Measurements from ENCODE around the gene ARHGAP30. TPM values are rescaled to one million over a fixed set of nuclear protein-coding genes. Genes with fewer than 3 reads are reported as not detected.
"Not testable (repeated sequence)": the region's sequence is repeated elsewhere in the genome, so short reads cannot be mapped to it uniquely, and the experiment has no call there.

ARHGAP30 gene
- polyA plus RNA-seq, 3 donors: 2.1 to 2.5 (median 2.2) TPM

DNA sequence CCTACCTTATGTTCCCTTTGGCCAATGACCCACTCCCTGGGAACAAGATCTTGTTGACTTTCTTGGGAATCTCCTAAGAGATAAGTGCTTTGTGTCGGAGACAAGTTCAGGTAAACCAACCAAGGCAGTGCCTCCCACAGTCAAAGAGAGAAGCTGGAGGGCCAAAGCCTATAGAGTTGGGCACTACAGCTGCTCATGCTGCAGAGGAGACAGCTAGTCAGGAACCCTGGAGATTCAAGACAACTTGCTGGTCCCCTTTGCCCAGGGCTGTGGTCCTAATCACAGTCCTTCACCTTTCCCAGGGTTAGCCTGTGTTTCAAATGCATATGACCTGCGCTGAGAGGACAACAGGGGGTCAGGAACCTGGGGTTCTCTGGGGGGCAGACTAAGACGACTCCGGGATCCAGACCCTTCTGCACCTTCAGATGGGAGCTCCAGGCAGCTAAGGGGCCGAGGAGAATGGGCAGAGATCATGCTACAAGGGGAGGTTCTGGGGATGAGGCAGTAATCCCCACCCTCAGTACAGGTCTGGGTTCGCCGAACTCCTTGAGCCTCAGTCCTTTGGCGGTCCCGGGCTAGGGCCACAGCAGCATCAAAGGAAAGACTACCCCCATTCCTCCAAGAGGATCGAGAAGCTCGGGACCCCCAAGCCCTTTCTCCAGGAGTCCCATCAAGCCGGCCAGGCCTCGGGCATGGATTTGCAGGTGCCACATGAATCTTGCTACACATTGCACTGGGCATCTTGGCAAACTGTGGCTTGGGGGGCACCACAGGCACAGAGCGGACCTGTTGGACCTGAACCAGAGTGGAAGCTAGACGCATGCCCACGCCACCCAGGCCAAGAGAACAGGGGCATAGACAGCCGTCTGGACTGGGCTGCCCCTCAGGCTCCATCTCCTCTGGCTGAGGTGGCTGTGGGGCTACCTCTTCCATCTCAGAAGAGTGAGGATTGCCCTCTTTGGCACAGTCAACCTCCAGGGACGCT is 22.0 kb downstream of the ARHGAP30 start:
- DNase-seq (ENCODE audit: extremely low read depth in 1 of 11, low read depth in 9 of 11, low spot score in 4 of 11): no peak

DNA sequence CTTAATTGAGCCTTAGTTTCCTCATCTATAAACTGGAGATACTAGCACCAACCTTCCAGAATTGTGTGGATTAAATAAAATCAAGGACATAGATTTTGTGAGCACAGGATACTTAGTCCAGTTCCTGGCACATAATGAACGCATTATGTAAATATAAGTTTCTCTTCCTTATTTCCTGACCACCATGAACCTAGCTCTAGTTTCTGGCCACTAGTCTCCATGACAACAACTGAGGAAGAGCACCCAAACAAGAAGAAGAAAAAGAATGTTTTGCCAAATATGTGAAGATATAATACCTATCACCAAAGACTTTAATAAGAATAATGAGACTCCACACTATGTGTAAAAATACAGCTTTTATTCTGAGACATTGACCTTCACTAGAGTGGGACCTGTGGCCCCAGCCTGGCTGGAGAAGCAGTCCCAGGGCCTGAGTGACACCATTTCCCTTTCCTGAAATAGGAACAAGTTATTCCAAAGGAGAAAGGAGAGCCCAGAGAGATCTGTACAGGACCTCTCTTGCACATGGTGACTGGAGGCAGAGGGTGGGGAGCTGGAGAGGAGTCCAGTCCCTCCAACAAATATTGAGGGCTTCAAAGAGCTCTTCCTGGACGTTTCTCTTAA is 23.0 kb downstream of the ARHGAP30 start:
- no peak for DNase-seq (ENCODE audit: extremely low read depth in 1 of 11, low read depth in 9 of 11, low spot score in 4 of 11)

DNA sequence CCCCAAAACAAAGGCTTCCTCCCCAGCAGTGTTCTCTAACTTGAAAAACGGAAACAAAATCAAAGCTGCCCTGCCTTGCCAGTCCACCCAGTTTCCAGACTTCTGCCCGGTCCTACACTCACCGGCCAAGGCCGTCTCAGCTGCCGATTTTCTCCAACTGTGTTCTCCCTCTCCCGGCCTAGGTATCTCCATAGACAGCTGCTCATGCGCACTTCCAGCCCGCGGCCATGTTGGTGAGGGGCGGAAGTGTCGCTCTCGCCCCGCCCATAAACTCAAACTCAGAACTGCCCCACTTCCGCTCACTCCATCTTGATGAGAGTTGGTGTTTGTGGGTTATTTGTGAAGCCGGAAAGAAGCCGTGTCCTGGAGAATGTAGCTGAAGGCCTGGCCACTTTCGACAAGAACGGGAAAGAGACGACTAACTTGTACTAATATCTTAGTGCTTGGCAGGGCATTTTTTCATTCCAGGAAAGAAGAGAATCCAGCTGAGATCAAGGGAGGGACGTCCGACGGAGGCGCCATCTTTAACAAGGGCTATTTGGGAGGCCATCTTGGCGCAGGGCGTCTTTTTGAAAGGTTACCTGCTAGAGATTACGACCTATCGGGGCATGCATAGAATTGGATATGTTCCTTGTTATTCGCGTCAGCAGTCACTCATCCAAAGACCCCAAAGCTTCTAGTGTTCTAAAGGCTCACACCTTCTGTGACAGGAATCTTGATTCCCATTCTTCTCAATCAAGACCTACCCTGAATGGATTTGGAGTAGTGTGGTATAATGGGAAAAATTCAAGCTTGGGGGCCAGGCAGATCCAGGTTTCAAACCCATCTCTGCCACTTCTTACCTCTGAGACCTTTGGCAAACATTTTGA is 23.7 kb downstream of the ARHGAP30 start, which contains the start of gene USF1:
Gene USF1 (minus strand): TSS at position 242 of the 869 bp plus-strand sequence. CDS start 2,702 bp downstream, outside the sequence.
- peak; percentile 88 to 99 (median 95) for DNase-seq (ENCODE audit: extremely low read depth in 1 of 11, low read depth in 9 of 11, low spot score in 4 of 11)

DNA sequence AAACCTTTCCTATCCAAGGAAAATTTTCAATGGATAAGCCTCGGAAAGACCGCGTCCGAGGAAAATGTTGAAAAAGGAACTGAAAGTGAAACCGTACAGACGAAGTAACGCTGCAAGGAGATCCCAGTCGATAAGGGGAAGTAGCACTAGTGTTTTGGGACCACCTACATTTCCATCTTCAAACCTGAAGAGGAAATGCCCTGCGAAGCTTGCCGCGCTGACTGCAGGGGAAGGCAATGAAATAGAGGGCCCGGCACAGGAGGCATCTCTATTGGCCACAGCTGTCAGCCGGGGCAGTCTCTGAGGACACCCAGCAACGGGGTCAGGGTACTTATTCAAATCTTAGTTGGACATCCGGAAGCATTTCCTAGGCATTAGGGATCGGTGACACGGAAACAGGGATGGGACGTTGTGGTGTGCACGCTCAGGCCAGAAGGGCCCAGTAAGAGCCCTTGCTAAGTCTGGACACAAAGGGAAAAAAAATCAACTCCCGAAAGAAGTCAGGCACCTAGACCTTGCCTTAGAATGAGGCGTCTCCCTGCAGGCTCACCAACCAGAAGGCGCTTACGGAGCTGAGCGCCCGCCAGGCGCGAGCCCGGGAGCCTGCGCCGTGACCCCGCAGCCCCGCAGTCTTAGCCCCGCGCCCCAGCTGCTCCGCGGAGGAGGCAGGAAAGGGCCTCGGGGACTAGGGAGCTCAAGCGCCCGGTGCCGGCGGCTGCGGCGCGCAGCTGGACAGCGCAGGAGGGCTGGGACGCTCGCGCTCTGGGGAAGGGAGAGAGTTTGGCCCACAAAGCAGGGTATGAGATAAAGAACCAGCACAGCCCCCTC is 24.6 kb downstream of the ARHGAP30 start:
- DNase-seq (ENCODE audit: extremely low read depth in 1 of 11, low read depth in 9 of 11, low spot score in 4 of 11): peak in 7 of 11 donors; percentile 51 to 59 (median 54)

DNA sequence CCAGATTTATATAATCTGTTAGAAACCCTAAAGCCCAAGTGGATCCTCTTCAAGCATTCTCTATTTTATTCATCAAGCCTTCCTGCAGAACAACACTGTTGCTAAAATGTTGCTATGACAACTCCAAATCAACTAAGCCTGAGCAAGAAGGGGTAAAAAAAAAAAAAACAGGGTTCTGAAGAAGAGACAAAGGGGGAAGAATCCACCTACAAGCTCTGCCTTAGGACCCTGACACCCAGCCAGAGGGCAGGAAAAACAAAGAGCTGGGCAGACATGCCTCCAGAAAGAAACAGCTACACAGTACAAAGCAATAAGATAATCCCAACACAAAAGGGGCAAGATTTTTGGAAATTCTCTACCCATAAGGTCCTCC is 25.2 kb downstream of the ARHGAP30 start:
- DNase-seq (ENCODE audit: extremely low read depth in 1 of 11, low read depth in 9 of 11, low spot score in 4 of 11): no peak

DNA sequence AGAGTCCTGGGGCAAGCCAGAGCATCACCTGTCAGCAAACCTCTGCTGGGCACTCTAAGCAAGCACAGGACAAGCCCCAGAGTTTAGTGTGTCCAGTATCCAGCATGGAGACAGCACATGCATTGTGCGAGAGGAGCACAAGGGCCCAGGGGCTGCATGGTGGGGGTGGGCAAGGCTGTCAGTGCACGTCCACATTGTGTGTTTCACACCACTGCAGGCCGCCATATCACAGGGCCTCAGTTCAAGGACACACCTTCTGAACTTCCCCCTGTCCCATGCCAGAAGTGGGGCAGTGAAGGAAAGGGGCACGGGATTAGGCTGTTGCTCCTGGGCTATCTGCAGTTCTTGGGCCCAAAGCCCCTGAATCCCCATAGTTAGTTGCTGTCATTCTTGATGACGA is 30.1 kb downstream of the ARHGAP30 start:
- DNase-seq (ENCODE audit: extremely low read depth in 1 of 11, low read depth in 9 of 11, low spot score in 4 of 11): no peak

DNA sequence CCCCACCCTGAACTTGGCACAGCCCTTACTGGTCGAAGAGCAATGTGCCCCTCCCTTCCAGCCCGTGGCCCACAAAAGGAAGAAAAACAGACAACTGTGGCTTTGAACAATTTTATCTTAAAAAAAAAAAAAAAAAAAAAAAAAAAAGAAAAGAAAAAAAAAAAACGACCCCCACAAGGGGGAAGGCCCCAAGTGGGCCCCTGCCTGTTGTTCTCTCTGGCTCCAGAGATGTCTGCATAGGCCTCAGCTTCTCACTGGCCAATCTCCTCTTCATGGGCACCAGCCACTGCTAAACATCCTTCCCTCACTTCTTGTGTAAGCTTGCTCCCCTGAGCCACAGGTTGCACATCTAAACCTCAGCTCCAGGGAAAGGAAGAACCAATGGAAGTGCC is 30.5 kb downstream of the ARHGAP30 start:
- no peak for DNase-seq (ENCODE audit: extremely low read depth in 1 of 11, low read depth in 9 of 11, low spot score in 4 of 11)

DNA sequence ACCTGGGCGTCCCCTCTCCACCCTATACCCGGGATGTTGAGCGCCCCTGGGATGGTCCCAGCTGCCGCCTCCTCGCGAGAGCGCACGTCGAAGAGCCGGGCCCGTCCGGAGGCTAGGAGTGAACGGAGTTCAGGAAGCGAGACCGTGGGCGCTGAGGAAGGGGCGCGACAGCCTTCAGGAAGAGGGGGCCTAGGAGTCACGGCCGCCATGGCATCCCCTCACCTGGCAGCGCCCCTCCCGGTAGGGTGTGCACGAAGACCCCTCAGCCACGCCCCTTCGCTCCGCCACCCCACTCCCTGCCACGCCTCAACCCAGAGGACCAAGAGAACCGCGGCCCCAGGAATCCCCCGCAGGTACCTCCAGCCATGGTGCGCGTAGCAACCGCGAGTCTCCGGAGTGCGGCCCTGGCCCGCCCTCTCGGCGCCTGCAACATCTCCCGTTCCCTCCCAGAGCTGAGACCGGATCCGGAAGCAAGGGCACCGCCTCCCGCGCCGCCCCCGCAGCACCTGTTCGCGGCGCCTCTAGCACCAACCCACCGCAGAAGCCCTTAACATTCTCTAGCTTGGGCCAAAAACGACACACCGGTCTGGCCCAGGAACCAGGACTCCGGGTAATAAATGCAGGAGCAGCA is 31.1 kb downstream of the ARHGAP30 start, which contains the start of gene TSTD1:
Gene TSTD1 (minus strand): TSS at position 442 of the 631 bp plus-strand sequence. CDS start 75 bp downstream, at position 367.
- DNase-seq (ENCODE audit: extremely low read depth in 1 of 11, low read depth in 9 of 11, low spot score in 4 of 11): peak in 4 of 11 donors; percentile 41 to 57 (median 45)

DNA sequence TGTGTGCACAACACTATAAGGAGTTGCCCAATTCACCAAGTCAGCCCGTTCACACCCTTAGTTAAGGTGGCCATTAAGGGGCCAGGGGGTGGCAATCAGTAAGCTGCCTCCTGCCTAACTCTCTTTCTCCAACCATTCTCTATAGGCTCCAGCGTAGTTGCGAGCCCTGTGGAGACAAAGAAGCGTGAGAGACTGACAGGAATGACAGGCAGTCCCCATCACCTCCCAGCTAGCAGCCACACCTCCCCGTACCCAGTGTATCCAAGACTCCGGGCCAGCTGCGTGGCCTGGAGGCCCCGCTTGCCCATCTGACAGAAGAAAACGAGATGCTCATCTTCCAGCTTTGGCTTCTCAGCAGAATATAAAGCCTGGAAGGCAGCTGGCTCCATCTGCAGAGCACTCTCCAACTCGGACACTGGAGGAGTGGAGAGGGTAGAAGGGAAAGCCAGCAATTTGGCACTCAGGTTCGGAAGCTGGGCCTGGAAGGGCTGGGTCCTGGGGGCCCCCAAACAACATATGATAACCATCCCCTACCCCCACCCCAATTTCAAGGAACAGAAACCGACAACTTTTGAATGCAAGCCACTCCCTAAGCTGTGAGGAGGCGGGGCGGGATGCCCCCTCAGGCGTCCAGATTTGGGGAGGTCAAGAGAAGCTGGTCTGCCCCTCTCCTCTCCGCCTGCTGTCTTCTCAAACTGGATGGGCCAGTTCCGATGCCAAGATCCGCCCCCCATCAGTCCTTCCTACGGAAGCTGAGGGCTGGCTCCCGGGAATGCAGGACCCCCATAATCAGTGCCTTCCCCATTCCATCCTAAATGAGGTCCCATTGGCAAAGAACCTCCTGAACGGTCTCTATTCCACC is 31.8 kb downstream of the ARHGAP30 start:
- DNase-seq (ENCODE audit: extremely low read depth in 1 of 11, low read depth in 9 of 11, low spot score in 4 of 11): no peak

DNA sequence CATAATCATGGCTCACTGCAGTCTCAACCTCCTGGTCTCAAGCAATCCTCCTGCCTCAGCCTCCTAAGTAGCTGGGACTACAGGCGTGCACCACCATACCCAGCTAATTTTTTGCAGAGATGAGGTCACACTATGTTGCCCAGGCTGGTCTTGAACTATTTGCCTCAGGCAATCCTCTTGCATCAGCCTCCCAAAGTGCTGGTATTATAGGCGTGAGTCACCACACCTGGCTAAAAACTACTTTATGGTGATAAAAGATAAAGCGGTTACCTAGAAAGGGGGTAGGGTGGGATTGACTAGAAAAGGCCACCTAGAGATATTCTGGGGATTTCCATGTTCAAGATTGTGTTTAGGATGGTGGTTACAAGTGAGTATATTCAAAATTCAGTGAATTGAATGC is 35.9 kb downstream of the ARHGAP30 start:
- no peak for DNase-seq (ENCODE audit: extremely low read depth in 1 of 11, low read depth in 9 of 11, low spot score in 4 of 11)

DNA sequence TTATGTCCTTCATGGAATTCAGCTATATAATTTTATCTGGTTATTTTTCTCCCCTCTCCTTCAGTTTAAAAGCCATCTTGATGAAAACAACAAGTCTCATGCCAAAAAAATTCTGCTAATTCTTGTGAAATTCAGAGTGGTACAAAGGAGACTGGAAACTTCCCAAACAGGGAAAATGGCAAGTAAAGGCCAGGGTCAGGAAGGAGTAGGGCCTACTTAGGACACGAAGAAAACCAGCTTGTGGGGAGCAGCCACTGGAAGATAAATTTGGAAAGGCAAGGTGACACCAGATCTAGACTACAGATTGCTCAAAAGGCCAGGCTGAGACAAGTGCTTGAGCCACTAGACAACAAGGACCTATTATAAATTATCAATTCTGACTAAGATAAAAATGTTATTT is 37.3 kb downstream of the ARHGAP30 start:
- no peak for DNase-seq (ENCODE audit: extremely low read depth in 1 of 11, low read depth in 9 of 11, low spot score in 4 of 11)

DNA sequence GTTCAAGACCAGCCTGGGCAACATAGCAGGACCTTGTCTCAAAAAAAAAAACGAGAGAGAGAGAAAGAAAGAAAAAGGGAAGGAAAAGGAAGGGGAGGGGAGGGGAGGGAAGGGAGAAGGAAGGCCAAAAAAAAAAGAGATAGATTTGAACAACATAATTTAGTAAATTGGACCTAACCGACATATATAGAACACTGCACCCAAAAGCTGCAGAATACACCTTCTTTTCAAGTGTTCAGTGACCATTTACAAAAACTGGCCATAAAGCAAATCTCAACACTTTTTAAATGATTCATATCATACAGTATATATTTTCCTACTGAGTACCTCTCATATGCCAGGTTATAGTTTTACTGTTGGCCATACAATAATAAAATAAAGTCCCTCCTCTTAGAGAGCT is 37.8 kb downstream of the ARHGAP30 start:
- no peak for DNase-seq (ENCODE audit: extremely low read depth in 1 of 11, low read depth in 9 of 11, low spot score in 4 of 11)

DNA sequence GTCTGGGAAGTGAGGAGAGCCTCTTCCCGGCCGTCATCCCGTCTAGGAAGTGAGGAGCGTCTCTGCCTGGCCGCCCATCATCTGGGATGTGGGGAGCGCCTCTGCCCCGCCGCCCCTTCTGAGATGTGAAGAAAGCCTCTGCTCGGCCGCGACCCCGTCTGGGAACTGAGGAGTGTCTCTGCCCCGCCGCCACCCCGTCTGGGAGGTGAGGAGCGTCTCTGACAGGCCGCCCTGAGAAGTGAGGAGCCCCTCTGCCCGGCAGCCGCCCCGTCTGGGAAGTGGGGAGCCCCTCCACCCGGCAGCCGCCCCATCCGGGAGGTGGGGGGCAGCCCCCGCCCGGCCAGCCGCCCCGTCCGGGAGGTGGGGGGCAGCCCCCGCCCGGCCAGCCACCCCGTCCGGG is 40.2 kb downstream of the ARHGAP30 start:
- DNase-seq (ENCODE audit: extremely low read depth in 1 of 11, low read depth in 9 of 11, low spot score in 4 of 11): not testable (repeated sequence)

DNA sequence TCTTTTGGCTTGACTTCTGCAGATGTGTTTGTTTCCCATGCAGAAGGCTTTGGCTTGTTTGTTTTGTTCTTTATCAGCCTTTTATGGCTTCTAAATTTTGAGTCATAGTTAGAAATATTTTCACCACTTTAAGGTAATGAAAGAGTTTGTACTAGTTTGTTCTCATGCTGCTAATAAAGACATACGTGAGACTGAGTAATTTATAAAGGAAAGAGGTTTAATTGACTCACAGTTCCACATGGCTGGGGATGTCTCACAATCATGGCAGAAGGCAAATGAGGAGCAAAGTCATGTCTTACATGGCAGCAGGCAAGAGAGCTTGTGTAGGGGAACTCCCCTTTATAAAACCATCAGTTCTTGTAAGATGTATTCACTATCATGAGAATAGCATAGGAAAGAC is 42.7 kb downstream of the ARHGAP30 start:
- not testable (repeated sequence) for DNase-seq (ENCODE audit: extremely low read depth in 1 of 11, low read depth in 9 of 11, low spot score in 4 of 11)

DNA sequence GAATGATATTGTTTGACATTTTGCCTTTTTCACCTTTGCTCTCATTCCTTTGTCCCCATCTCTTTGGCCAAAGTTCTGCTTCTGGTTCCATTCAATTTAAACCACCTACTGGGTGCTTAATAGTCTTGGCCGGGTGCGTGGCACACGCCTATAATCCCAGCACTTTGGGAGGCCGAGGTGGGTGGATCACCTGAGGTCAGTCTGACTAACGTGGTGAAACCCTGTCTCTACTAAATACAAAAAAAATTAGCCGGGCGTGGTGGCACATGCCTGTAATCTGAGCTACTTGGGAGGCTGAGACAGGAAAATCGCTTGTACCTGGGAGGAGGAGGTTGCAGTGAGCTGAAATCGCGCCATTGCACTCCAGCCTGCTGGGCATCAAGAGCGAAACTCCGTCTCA is 47.3 kb downstream of the ARHGAP30 start:
- not testable (repeated sequence) for DNase-seq (ENCODE audit: extremely low read depth in 1 of 11, low read depth in 9 of 11, low spot score in 4 of 11)

DNA sequence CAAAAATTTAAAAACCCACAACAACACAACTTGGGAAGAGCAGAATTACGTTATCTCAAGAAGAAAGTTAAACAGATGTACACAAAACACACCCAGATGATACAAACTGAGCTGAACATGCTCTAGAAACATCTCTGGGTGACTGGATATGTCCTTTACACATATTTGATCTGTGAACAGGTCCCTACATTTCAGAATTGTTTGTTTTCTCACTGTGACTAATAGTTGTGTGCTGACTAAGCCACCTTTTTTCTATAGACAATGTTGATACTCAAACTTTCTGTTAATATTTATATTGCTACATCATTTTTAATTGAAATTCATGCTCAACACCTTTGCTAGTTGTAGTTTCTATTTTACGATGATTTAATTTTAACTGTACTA is 47.7 kb downstream of the ARHGAP30 start:
- no peak for DNase-seq (ENCODE audit: extremely low read depth in 1 of 11, low read depth in 9 of 11, low spot score in 4 of 11)
